ENCODE results near the gene COX6B1.
A peak's percentile ranks its signal among the peaks of the same experiment; 100 is the strongest.

Gene COX6B1

GRCh38 chr19:35656700-35657099 lies 8.6 kb downstream of the COX6B1 start:
- Histone ChIP-seq H3K4me3 (ENCODE audit: low read length) (no peak overlapping the region), H3K36me3 (ENCODE audit: control insufficient read depth, insufficient read depth, low read length) (peaks cover 33% of the 10 kb centered on the region), H3K9ac (ENCODE audit: low read length) (no peak overlapping the region), H3K27me3 (ENCODE audit: control insufficient read depth, insufficient read depth, low read length) (no peaks in the 10 kb centered on the region), H3K27ac (ENCODE audit: low read depth, low read length) (no peak overlapping the region), H3K4me1 (ENCODE audit: control insufficient read depth, insufficient read depth, low read length) (no peaks in the 10 kb centered on the region)

GRCh38 chr19:35657904-35658700 lies 10.0 kb downstream of the COX6B1 start:
- Histone ChIP-seq H3K27ac (ENCODE audit: low read depth, low read length) (no peak overlapping the region), H3K9ac (ENCODE audit: low read length) (no peak overlapping the region), H3K36me3 (ENCODE audit: control insufficient read depth, insufficient read depth, low read length) (peaks cover 33% of the 10 kb centered on the region), H3K27me3 (ENCODE audit: control insufficient read depth, insufficient read depth, low read length) (no peaks in the 10 kb centered on the region), H3K4me3 (ENCODE audit: low read length) (no peak overlapping the region), H3K4me1 (ENCODE audit: control insufficient read depth, insufficient read depth, low read length) (no peaks in the 10 kb centered on the region)

- Histone ChIP-seq H3K36me3 (ENCODE audit: control insufficient read depth, insufficient read depth, low read length) (peaks cover 21% of the 10 kb centered on the region), H3K4me3 (ENCODE audit: low read length) (no peak overlapping the region), H3K27ac (ENCODE audit: low read depth, low read length) (no peak overlapping the region), H3K9ac (ENCODE audit: low read length) (no peak overlapping the region), H3K4me1 (ENCODE audit: control insufficient read depth, insufficient read depth, low read length) (no peaks in the 10 kb centered on the region), H3K27me3 (ENCODE audit: control insufficient read depth, insufficient read depth, low read length) (no peaks in the 10 kb centered on the region)
Observed at GRCh38 chr19:35661995-35662340, 13.8 kb downstream of the COX6B1 start.

- Histone ChIP-seq H3K4me3 (ENCODE audit: low read length) (no peak overlapping the region), H3K27ac (ENCODE audit: low read depth, low read length) (no peak overlapping the region), H3K9ac (ENCODE audit: low read length) (no peak overlapping the region), H3K27me3 (ENCODE audit: control insufficient read depth, insufficient read depth, low read length) (no peaks in the 10 kb centered on the region), H3K36me3 (ENCODE audit: control insufficient read depth, insufficient read depth, low read length) (peaks cover 8% of the 10 kb centered on the region), H3K4me1 (ENCODE audit: control insufficient read depth, insufficient read depth, low read length) (no peaks in the 10 kb centered on the region)
Observed at GRCh38 chr19:35663981-35664380, 15.9 kb downstream of the COX6B1 start.

GRCh38 chr19:35665157-35665556 lies 17.0 kb downstream of the COX6B1 start:
- H3K4me3 ChIP-seq (ENCODE audit: low read length) = no peak overlapping the region
- no peak overlapping the region for H3K27ac ChIP-seq (ENCODE audit: low read depth, low read length)
- H3K27me3 ChIP-seq (ENCODE audit: control insufficient read depth, insufficient read depth, low read length) = no peaks in the 10 kb centered on the region
- H3K4me1 ChIP-seq (ENCODE audit: control insufficient read depth, insufficient read depth, low read length) = no peaks in the 10 kb centered on the region
- peaks cover 8% of the 10 kb centered on the region for H3K36me3 ChIP-seq (ENCODE audit: control insufficient read depth, insufficient read depth, low read length)
- no peak overlapping the region for H3K9ac ChIP-seq (ENCODE audit: low read length)

GRCh38 chr19:35665604-35666003 lies 17.5 kb downstream of the COX6B1 start:
- Histone ChIP-seq H3K4me3 (ENCODE audit: low read length) (no peak overlapping the region), H3K4me1 (ENCODE audit: control insufficient read depth, insufficient read depth, low read length) (no peaks in the 10 kb centered on the region), H3K27me3 (ENCODE audit: control insufficient read depth, insufficient read depth, low read length) (no peaks in the 10 kb centered on the region), H3K9ac (ENCODE audit: low read length) (no peak overlapping the region), H3K27ac (ENCODE audit: low read depth, low read length) (no peak overlapping the region), H3K36me3 (ENCODE audit: control insufficient read depth, insufficient read depth, low read length) (peaks cover 8% of the 10 kb centered on the region)

GRCh38 chr19:35666251-35666913 lies 18.3 kb downstream of the COX6B1 start, which contains the start of gene UPK1A:
TSS of gene UPK1A (plus strand) at chr19:35666517. CDS start at chr19:35666813, 296 bp downstream.
- H3K36me3 ChIP-seq (ENCODE audit: control insufficient read depth, insufficient read depth, low read length) = peaks cover 8% of the 10 kb centered on the region
- no peak within 1 kb of the TSS for H3K9ac ChIP-seq (ENCODE audit: low read length)
- H3K27me3 ChIP-seq (ENCODE audit: control insufficient read depth, insufficient read depth, low read length) = no peaks in the 10 kb centered on the region
- H3K4me3 ChIP-seq (ENCODE audit: low read length) = no peak within 1 kb of the TSS
- H3K27ac ChIP-seq (ENCODE audit: low read depth, low read length) = no peak within 1 kb of the TSS
- H3K4me1 ChIP-seq (ENCODE audit: control insufficient read depth, insufficient read depth, low read length) = no peaks in the 10 kb centered on the region

- no peak overlapping the region for H3K4me3 ChIP-seq (ENCODE audit: low read length)
- no peak overlapping the region for H3K9ac ChIP-seq (ENCODE audit: low read length)
- H3K36me3 ChIP-seq (ENCODE audit: control insufficient read depth, insufficient read depth, low read length) = peaks cover 3% of the 10 kb centered on the region
- H3K4me1 ChIP-seq (ENCODE audit: control insufficient read depth, insufficient read depth, low read length) = no peaks in the 10 kb centered on the region
- peaks cover 3% of the 10 kb centered on the region for H3K27me3 ChIP-seq (ENCODE audit: control insufficient read depth, insufficient read depth, low read length)
- H3K27ac ChIP-seq (ENCODE audit: low read depth, low read length) = no peak overlapping the region
Observed at GRCh38 chr19:35669566-35669965, 21.4 kb downstream of the COX6B1 start.

GRCh38 chr19:35669974-35670373 lies 21.9 kb downstream of the COX6B1 start:
- Histone ChIP-seq H3K27me3 (ENCODE audit: control insufficient read depth, insufficient read depth, low read length) (peaks cover 3% of the 10 kb centered on the region), H3K27ac (ENCODE audit: low read depth, low read length) (no peak overlapping the region), H3K36me3 (ENCODE audit: control insufficient read depth, insufficient read depth, low read length) (peaks cover 3% of the 10 kb centered on the region), H3K9ac (ENCODE audit: low read length) (no peak overlapping the region), H3K4me3 (ENCODE audit: low read length) (no peak overlapping the region), H3K4me1 (ENCODE audit: control insufficient read depth, insufficient read depth, low read length) (no peaks in the 10 kb centered on the region)

- Histone ChIP-seq H3K4me3 (ENCODE audit: low read length) (no peak overlapping the region), H3K27me3 (ENCODE audit: control insufficient read depth, insufficient read depth, low read length) (peaks cover 6% of the 10 kb centered on the region), H3K9ac (ENCODE audit: low read length) (no peak overlapping the region), H3K4me1 (ENCODE audit: control insufficient read depth, insufficient read depth, low read length) (no peaks in the 10 kb centered on the region), H3K27ac (ENCODE audit: low read depth, low read length) (no peak overlapping the region), H3K36me3 (ENCODE audit: control insufficient read depth, insufficient read depth, low read length) (no peaks in the 10 kb centered on the region)
Observed at GRCh38 chr19:35670686-35671085, 22.6 kb downstream of the COX6B1 start.

- Histone ChIP-seq H3K36me3 (ENCODE audit: control insufficient read depth, insufficient read depth, low read length) (no peaks in the 10 kb centered on the region), H3K4me3 (ENCODE audit: low read length) (no peak overlapping the region), H3K27me3 (ENCODE audit: control insufficient read depth, insufficient read depth, low read length) (peaks cover 11% of the 10 kb centered on the region), H3K4me1 (ENCODE audit: control insufficient read depth, insufficient read depth, low read length) (no peaks in the 10 kb centered on the region), H3K9ac (ENCODE audit: low read length) (no peak overlapping the region), H3K27ac (ENCODE audit: low read depth, low read length) (no peak overlapping the region)
Observed at GRCh38 chr19:35671818-35672217, 23.7 kb downstream of the COX6B1 start.

- Histone ChIP-seq H3K9ac (ENCODE audit: low read length) (no peak overlapping the region), H3K27me3 (ENCODE audit: control insufficient read depth, insufficient read depth, low read length) (peaks cover 11% of the 10 kb centered on the region), H3K36me3 (ENCODE audit: control insufficient read depth, insufficient read depth, low read length) (no peaks in the 10 kb centered on the region), H3K4me3 (ENCODE audit: low read length) (peak overlapping the region; percentile 28), H3K4me1 (ENCODE audit: control insufficient read depth, insufficient read depth, low read length) (no peaks in the 10 kb centered on the region), H3K27ac (ENCODE audit: low read depth, low read length) (no peak overlapping the region)
Observed at GRCh38 chr19:35673121-35673804, 25.1 kb downstream of the COX6B1 start.
